Activated CD8-positive, alpha-beta memory T cell treated with anti-CD3 and anti-CD28 coated beads, Interleukin-2, amount 50 U/mL, for 24 hours (primary cell): ENCODE results near the gene WDR7.

Experiments used
- DNase-seq: peaks from one replicate; pipeline ENCODE4 v3.0.0-alpha.2; 2020; ENCODE audit errors: extremely low read depth

Gene WDR7

DNA sequence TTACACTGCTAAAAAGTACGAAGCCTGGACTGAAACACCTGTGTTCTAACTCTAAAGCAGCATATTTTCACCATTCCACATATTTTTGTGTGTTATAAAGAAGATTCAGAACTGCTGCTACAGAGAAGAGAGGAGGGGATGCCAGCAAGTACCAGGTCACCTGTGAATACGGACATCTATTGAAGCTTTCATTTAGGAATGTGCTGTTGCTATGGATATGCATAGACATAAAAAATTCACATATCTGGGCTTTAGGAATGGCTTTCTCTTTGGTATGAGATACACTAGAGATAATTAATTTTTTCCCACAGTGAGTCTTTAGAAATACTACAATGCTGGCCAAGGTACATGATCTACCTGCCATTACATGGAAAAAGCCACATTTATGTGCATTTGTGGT, 238.5 kb downstream of the WDR7 start:
- DNase-seq = no peak

DNA sequence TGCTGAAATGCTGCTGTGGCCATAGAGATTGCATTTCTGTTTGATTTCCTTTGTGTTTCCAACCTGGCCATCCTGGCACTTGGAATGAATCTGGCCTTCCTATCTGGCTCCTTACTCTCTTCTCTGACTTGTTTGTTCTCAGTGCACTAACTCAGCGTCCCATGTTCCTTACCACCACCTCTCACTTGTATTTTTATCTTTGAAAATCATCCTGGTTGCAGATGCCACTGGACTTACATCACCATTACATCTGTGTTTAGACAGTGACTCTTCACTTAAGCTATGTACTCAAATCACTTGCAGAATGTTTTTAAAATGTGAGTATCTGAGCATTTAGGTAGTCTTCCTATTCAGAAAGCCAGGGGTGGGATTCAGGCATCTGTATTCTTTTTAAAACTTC, 239.5 kb downstream of the WDR7 start:
- no peak for DNase-seq

- no peak for DNase-seq
Measured at GRCh38 chr18:56891116-56891515, 240.0 kb downstream of the WDR7 start.

DNA sequence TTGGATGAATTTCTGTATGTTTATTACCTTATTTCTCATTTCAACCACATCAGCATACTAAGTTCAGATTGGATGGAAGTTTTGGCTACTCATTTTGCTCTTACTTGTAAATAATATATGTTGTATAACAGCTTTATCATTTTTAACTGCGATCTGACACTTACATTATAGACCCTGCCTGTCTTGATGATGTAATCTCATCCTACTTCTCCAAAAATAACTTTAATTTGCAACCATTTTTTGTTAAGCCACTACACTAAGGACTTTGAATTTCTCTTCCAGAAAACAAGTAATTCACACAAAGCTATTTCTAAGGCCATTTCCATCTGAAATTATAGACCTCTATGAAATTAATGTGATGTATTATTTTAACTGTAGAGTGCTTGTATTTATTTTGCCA, 240.7 kb downstream of the WDR7 start:
- no peak for DNase-seq

- DNase-seq = no peak
Measured at GRCh38 chr18:56897122-56897521, 246.0 kb downstream of the WDR7 start.

DNA sequence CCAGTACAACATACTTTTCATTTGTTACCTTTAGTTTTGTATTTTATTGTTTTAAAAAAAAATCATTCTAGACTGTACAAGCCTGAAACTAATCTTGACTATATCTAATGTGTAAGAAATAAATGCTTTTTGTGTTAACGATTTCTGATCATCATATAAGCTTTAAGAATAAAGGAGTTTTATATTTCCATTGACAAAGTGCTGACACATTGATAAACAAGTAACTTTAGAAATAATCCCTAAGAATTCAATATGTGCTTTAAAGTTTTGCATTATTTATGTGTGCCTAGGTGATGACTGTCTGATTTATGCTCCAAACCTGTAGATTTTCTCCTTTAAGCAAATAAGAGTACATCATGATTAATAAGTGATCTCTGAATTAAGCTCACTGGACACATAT, 248.5 kb downstream of the WDR7 start:
- no peak for DNase-seq

DNA sequence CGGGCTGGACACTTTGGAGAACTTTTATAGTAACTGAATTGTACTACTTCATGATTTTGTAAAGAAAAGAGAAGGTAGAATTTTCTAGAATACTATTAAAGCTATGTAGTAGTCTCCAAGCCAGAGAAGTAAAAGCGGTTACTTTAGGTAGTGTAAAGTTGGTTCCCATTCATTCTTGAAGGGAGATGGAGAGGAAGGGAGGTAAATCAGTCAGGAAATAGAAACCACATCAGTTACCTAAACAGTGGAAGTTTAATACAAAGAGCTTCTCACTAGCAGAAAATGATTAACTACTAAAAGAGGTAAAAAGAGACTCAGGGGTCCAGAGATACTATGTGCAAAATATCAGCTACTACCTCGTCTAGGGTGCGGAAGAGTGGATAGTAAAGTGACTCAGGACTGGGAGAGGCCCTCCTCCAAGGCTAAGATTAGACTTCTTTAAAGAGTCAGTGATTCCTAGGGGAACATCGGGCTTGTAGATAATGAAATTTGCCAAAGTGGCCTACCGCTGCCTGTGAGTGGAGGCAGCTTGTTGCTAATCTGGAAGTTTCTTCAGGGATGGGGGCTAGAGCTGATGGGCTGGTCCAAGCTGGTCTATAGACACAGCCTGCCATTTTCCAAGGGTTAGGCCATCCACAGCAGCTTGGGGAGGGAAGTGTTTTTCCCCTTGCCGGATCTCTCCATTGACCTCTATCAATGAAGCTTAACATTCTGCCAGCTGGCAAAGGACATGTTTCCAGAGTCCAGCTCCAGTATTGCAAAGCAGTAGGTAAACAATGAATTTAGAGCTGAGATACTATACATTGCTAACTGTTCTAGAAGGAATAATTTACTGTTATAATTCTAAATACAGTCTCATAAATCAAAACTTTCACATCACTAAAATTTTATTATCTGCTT, 249.3 kb downstream of the WDR7 start:
- DNase-seq = no peak

- no peak for DNase-seq
Measured at GRCh38 chr18:56901919-56902318, 250.8 kb downstream of the WDR7 start.

DNA sequence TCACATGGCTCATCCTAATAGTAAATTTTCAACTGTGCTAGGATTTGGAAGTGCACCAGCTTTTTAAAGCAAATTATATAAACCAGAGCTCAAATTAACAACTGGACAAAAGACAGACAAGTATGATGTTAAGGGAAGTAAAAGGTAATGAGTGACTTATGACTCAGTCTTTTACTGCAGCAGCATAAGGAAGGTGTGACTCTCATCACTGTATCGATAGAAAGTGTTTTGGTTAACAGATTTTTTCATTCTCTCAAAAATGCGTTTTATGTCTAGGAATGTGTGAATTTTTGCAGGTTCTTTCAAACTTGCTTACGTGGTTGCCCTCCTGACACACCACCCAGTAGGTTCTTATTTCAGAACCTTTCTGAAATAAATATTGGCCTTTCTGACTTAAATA, 251.5 kb downstream of the WDR7 start:
- DNase-seq = no peak

DNA sequence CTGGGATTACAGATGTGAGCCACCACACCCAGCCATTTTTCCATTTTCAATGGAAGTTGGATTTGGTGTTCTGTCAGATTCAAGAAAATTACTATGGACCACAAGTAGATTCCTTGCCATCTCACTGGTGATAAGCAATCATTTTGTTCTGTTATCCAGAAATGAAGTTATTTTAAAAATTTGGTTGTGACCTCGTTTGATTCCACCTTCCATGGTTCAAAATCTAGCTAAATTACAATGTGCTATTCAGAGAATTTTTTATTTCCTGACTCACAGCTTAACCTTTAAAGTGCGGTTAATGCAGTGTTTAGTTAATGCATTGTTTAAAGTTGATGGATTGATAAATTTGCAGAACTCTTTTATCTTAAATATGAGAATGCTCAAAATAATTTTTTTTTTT, 252.5 kb downstream of the WDR7 start:
- no peak for DNase-seq

GRCh38 chr18:56907771-56908170, 256.6 kb downstream of the WDR7 start:
- no peak for DNase-seq

DNA sequence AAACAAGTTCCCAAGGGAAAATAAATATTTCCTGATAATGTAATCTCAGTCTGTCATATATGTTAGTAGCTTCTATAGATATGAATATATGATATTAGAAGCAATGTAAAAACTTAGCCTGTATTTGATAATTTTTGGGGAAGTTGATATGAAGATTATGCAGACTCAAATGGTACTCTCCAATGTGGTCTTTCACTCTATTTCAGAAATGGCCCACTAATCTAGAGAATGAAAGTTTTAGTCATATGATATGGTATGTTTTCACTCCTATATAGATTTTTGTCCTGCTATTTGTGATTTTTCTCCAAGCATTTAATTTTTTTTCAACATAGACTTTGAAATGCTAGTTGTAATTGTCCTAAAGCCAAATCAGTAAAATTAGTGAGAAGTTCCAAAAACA, 259.1 kb downstream of the WDR7 start:
- DNase-seq = no peak

- DNase-seq = no peak
Measured at GRCh38 chr18:56910967-56911366, 259.8 kb downstream of the WDR7 start.

DNA sequence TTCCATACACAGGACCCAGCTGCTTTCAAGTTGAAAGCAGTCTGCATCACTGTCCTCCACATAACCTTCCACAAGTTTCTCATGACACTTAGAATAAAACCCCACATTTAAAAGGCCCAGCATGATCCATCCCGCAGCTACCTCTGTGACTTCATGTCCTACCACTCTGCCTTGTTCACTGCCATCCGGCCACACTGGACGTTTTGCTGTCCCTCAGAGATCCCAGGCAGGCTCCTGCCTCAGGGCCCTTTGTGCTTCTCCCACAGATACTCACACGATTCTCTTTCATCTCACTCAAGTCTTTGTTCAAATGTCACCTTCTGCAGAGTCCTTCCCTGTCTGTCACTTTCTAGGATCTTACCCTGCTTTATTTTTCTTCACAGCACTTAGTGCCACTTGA, 262.8 kb downstream of the WDR7 start:
- no peak for DNase-seq

DNA sequence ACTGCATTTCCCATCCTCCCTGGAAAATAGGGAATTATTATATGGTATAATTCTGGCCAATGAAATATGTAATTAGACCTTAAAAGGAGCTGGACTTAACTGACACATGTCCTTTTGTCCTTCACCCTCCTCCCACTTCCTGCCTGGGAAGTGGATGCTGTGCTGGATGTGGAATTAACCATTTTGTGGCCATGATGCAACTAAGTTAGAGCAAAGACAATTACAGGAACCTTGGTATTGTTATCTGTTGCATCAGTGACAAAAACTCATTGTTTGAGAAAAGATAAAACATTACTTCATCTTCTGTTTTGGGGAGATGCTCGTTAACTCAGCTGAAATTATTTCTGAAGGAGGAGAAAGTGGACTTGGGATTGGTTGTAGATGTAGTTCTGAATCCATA, 268.0 kb downstream of the WDR7 start:
- no peak for DNase-seq

GRCh38 chr18:56921896-56922480, 270.8 kb downstream of the WDR7 start:
- no peak for DNase-seq

DNA sequence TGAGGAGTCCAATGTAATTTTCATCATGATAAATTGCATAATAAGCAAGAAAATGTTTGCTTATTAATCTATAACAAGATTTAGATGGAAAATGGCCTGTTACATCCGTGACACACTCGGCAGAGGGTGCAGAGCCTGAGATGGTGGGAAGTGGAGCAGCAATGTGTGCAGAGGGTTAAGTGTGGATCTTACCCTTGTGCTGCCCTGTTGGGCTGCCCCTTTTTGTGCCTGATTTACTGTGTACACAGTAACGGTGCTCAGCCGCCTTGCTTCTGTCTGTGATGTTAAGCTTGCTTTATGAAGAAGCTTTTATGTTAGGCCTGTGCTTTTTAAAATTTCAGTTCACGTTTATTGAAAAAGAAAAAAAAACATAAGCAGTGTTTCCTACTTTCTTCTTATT, 275.6 kb downstream of the WDR7 start:
- no peak for DNase-seq

- no peak for DNase-seq
Measured at GRCh38 chr18:56927786-56928185, 276.6 kb downstream of the WDR7 start.

GRCh38 chr18:56929886-56930285, 278.7 kb downstream of the WDR7 start:
- DNase-seq = no peak

- no peak for DNase-seq
Measured at GRCh38 chr18:56933472-56933871, 282.3 kb downstream of the WDR7 start.

DNA sequence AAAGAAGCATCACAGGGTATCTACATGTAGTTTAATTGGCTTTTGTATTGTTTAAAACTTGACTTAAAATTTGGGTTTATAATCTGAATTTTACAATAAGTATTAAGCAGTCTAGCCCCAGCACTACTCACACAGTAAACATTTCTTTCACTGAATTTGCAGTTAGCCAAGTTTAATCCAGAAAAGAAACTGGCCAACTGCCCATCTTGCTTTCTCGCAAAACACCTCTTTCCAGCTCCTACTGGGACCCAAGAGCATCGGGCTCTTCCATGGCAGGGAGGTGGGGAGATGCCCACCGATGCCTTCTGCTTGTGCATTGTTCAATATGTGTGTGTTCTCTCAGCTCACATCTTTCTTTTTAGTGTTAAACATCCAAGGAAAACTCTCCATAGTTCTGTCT, 283.0 kb downstream of the WDR7 start:
- no peak for DNase-seq

DNA sequence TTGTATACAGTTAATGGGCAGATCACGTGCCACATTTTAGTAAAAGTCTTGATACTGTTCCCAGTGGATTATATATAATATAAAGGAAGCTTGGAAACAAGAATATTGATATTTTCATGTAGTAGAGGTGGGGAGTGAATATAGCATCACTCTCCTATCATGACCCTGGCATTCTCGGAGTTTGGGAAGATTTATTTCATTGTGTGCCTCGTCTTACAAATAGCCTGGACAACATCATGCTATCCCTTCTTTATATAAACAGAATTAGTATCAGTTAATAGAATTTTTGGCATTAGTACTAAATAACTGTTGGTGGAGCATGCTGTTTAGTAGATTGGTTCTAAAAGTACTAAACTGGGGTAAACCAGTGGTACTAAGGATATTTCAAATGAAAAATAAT, 283.7 kb downstream of the WDR7 start:
- no peak for DNase-seq

- no peak for DNase-seq
Measured at GRCh38 chr18:56935434-56936040, 284.4 kb downstream of the WDR7 start.
